IMR-90 (cell line): ENCODE measurements around the gene TAF8. TPM values are rescaled to one million over a fixed set of nuclear protein-coding genes. Genes with fewer than 3 reads are reported as not detected.

Source experiments
- ATAC-seq: fragments of 200-7000 bp; cut with Tn5 transposase; 2 replicates; pipeline ENCODE4 v1.9.1; 2020; ENCODE audit warnings: low read depth, mild to moderate bottlenecking, moderate library complexity
- BruUV-seq: library from RNA; stranded (reverse); fragments of 400-500 nt; replicated peaks from 2 replicates; lab custom pipeline; 2021; lab: Mats Ljungman, UMichigan
- CTCF ChIA-PET: fragments of 300-600 bp; formaldehyde crosslinking; extraction: SDS; loops from one replicate; lab custom pipeline; 2021; ENCODE audit warnings: antibody characterized with exemption; lab: Yijun Ruan, JAX
- POLR2A ChIA-PET: fragments of 300-600 bp; sonication (Branson Sonifier 250); formaldehyde crosslinking; loops from one replicate; lab custom pipeline; 2022; ENCODE audit warnings: antibody characterized with exemption; ENCODE audit not compliant: unreplicated experiment; lab: Charles Lee
- DNase-seq: peaks from one replicate; pipeline ENCODE4 v3.0.0; 2013
- H2AFZ ChIP-seq: replicated peaks from 2 replicates; pipeline ENCODE3; 2013; ENCODE audit warnings: low read length, mild to moderate bottlenecking; ENCODE audit not compliant: poor library complexity
- H2AK5ac ChIP-seq: 2 replicates; pipeline ENCODE4 v1.6.1; 2013; ENCODE audit warnings: low read depth, low read length, inconsistent platforms
- H2AK9ac ChIP-seq: replicated peaks from 2 replicates; pipeline ENCODE3; 2013; ENCODE audit warnings: mild to moderate bottlenecking, low read depth, low read length, moderate library complexity; ENCODE audit not compliant: poor library complexity
- H2BK120ac ChIP-seq: 2 replicates; pipeline ENCODE4 v1.6.1; 2013; ENCODE audit warnings: low read depth, low read length, inconsistent platforms
- H2BK15ac ChIP-seq: 3 replicates; pipeline ENCODE4 v1.6.1; 2013; ENCODE audit warnings: low read depth, low read length, inconsistent platforms
- H2BK20ac ChIP-seq: 2 replicates; pipeline ENCODE4 v1.6.1; 2013; ENCODE audit warnings: low read depth, mild to moderate bottlenecking, inconsistent platforms, low read length, moderate library complexity
- H2BK5ac ChIP-seq: 2 replicates; pipeline ENCODE4 v1.6.1; 2013; ENCODE audit warnings: mild to moderate bottlenecking, low read depth, low read length, inconsistent platforms; ENCODE audit not compliant: poor library complexity, severe bottlenecking
- H3K14ac ChIP-seq: replicated peaks from 2 replicates; pipeline ENCODE4 v1.6.1; 2013; ENCODE audit warnings: low read depth, low read length, inconsistent platforms
- H3K18ac ChIP-seq: 2 replicates; pipeline ENCODE4 v1.6.1; 2013; ENCODE audit warnings: low read depth, low read length, control low read depth
- H3K23ac ChIP-seq: 2 replicates; pipeline ENCODE4 v1.6.1; 2013; ENCODE audit warnings: low read depth, low read length, inconsistent platforms
- H3K27ac ChIP-seq: 2 replicates; pipeline ENCODE4 v1.5.1; 2013; ENCODE audit warnings: mild to moderate bottlenecking, control low read depth, low read length; ENCODE audit not compliant: insufficient read depth
- H3K27me3 ChIP-seq: 2 replicates; pipeline ENCODE4 v1.6.1; 2013; ENCODE audit warnings: low read length; ENCODE audit not compliant: control insufficient read depth, insufficient read depth
- H3K36me3 ChIP-seq: 2 replicates; pipeline ENCODE4 v1.6.1; 2013; ENCODE audit warnings: low read length, mixed read lengths; ENCODE audit not compliant: control insufficient read depth, insufficient read depth
- H3K4ac ChIP-seq: 2 replicates; pipeline ENCODE4 v1.6.1; 2013; ENCODE audit warnings: low read depth, low read length, inconsistent platforms
- H3K4me1 ChIP-seq: 2 replicates; pipeline ENCODE4 v1.6.1; 2013; ENCODE audit warnings: low read length, mixed read lengths; ENCODE audit not compliant: control insufficient read depth, insufficient read depth
- H3K4me2 ChIP-seq: 2 replicates; pipeline ENCODE4 v1.6.1; 2013; ENCODE audit warnings: low read depth, mild to moderate bottlenecking, control low read depth, low read length, moderate library complexity
- H3K4me3 ChIP-seq: 2 replicates; pipeline ENCODE4 v1.5.1; 2013; ENCODE audit warnings: low read depth, mild to moderate bottlenecking, control low read depth, low read length, moderate library complexity; ENCODE audit not compliant: insufficient read depth
- H3K56ac ChIP-seq: 2 replicates; pipeline ENCODE4 v1.6.1; 2013; ENCODE audit warnings: low read length, inconsistent platforms; ENCODE audit not compliant: insufficient read depth; ENCODE audit errors: extremely low read depth
- H3K79me1 ChIP-seq, 2 experiments: 2 replicates each; pipeline ENCODE4 v1.6.1; 2013; ENCODE audit warnings: low read length in 2 of 2, inconsistent platforms in 1 of 2, low read depth in 1 of 2
- H3K9ac ChIP-seq: 2 replicates; pipeline ENCODE4 v1.6.1; 2013; ENCODE audit warnings: low read depth, low read length, control low read depth
- H3K9me1 ChIP-seq: 2 replicates; pipeline ENCODE4 v1.6.1; 2013; ENCODE audit warnings: low read length, inconsistent platforms; ENCODE audit not compliant: insufficient read depth
- H3K9me3 ChIP-seq: 2 replicates; pipeline ENCODE4 v1.6.1; 2013; ENCODE audit warnings: low read length; ENCODE audit not compliant: control insufficient read depth, insufficient read depth
- H4K20me1 ChIP-seq: 2 replicates; pipeline ENCODE4 v1.6.1; 2013; ENCODE audit warnings: low read length, inconsistent platforms; ENCODE audit not compliant: insufficient read depth
- H4K5ac ChIP-seq: 2 replicates; pipeline ENCODE4 v1.6.1; 2013; ENCODE audit warnings: mild to moderate bottlenecking, low read depth, low read length, control low read depth
- H4K8ac ChIP-seq, 2 experiments: 2 replicates each; pipeline ENCODE4 v1.6.1; 2013; ENCODE audit warnings: low read depth in 2 of 2, low read length in 2 of 2, control low read depth in 1 of 2, inconsistent platforms in 1 of 2
- H4K91ac ChIP-seq: 2 replicates; pipeline ENCODE4 v1.6.1; 2013; ENCODE audit warnings: low read depth, low read length, inconsistent platforms; ENCODE audit not compliant: insufficient read depth
- BHLHE40 ChIP-seq: fragments of 150-350 bp; IDR thresholded peaks from 2 replicates; pipeline ENCODE4 v1.6.1; 2016; ENCODE audit warnings: mild to moderate bottlenecking, low read depth, low read length
- CEBPB ChIP-seq: IDR thresholded peaks from 2 replicates; pipeline ENCODE4 v1.6.1; 2012; ENCODE audit warnings: low read depth, low read length, improper control_type of control experiment
- CHD1 ChIP-seq: IDR thresholded peaks from 2 replicates; pipeline ENCODE4 v1.6.1; 2012; ENCODE audit warnings: low read depth, low read length, improper control_type of control experiment
- MXI1 ChIP-seq: IDR thresholded peaks from 2 replicates; pipeline ENCODE4 v1.6.1; 2012; ENCODE audit warnings: low read depth, mild to moderate bottlenecking, low read length, moderate library complexity, borderline replicate concordance
- NFE2L2 ChIP-seq: fragments of 150-350 bp; IDR thresholded peaks from 2 replicates; pipeline ENCODE4 v1.6.1; 2016; ENCODE audit warnings: low read depth, mild to moderate bottlenecking, low read length
- RAD21 ChIP-seq: IDR thresholded peaks from 2 replicates; pipeline ENCODE4 v1.6.1; 2012; ENCODE audit warnings: low read length, improper control_type of control experiment
- RCOR1 ChIP-seq: IDR thresholded peaks from 2 replicates; pipeline ENCODE4 v1.6.1; 2012; ENCODE audit warnings: mild to moderate bottlenecking, low read length, improper control_type of control experiment; ENCODE audit not compliant: insufficient replicate concordance
- RFX5 ChIP-seq: IDR thresholded peaks from 2 replicates; pipeline ENCODE4 v1.8.0; 2012; ENCODE audit warnings: low read depth, mild to moderate bottlenecking, low read length, moderate library complexity
- WGBS, 2 experiments: methylation state at CpG; one replicate each; pipeline versions ENCODE4 v1.1.5 to v1.1.7; 2013; ENCODE audit warnings: missing lambda C conversion rate in 2 of 2; ENCODE audit not compliant: insufficient read length in 1 of 2; ENCODE audit errors: extremely low coverage in 2 of 2; 5-methylcytosine and 5-hydroxymethylcytosine counted together
- dilution Hi-C: fragments of 300-500 bp; cut with HindIII; formaldehyde crosslinking; loops from one replicate; pipeline ENCODE4 v1.14.3; 2018; ENCODE audit warnings: low sequenced_read_pairs; ENCODE audit not compliant: unreplicated experiment
- in situ Hi-C: fragments of 300-500 bp; cut with MboI; formaldehyde crosslinking; loops from 3 replicates; pipeline ENCODE4 v1.14.3; 2019; ENCODE audit warnings: low sequenced_read_pairs, inconsistent platforms, mixed read lengths
- intact Hi-C: fragments of 100-400 bp; cut with micrococcal nuclease; formaldehyde crosslinking; loops from 2 replicates; pipeline ENCODE4 v1.10.0; 2022
- polyA plus RNA-seq, 3 experiments: library from polyadenylated mRNA; depleted of rRNA; stranded (reverse); fragments of >200 nt; gene quantifications; 2 replicates each; pipeline ENCODE4 v1.2.3, GENCODE V29; 2012; ENCODE audit warnings: low replicate concordance in 1 of 3
- total RNA-seq: library from RNA; depleted of rRNA; stranded (reverse); fragments of >200 nt; gene quantifications from 2 replicates; pipeline ENCODE4 v1.2.3, GENCODE V29; 2012
- TF ChIP-seq, protein P1 (sequence below): fragments of 150-350 bp; IDR thresholded peaks from 2 replicates; pipeline ENCODE4 v1.6.1; 2016; ENCODE audit warnings: low read depth, mild to moderate bottlenecking, low read length, moderate library complexity, borderline replicate concordance

The TAF8 gene
- total and polyA plus RNA-seq, 2 of the 4 experiments (the other 2 are of a cell fraction), result 14.3 to 22.8 TPM

DNA sequence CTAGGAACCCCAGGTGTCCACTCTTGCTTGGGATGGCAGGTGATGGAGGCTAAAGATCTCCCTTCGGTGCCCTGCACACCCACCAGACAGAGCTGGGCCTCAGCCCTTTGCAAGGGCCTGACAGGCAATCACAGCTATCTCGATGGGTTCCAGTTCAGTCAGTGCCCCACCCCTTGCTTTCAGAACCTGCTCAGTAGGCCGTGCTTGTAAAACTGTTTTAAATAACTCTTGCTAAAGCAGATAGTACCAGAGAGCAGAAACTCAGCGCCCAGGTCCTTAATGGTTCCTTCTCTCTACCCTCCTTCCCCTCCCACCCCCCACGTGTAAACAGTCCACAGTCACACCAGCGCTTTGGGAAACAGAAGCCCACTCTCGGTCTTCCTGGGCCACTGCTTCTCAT, 52.9 kb downstream of the TAF8 start:
- Histone ChIP-seq H2BK20ac (no peak overlapping the region), H2BK5ac (no peak overlapping the region), H3K56ac (no peak overlapping the region), H2AK9ac (no peak overlapping the region), H3K14ac (no peak overlapping the region), H3K4me2 (no peak overlapping the region), H3K27ac (no peak overlapping the region), H4K20me1 (no peaks in the 10 kb centered on the region), H3K79me1 (0 out of 4 replicates have a peak, but pooled peaks cover 0 to 4% of the 10 kb centered on the region in 2 experiments), H3K36me3 (no peaks in the 10 kb centered on the region; the same call in 1 of the 2 replicates), H4K5ac (no peak overlapping the region), H2BK15ac (no peak overlapping the region), H3K18ac (no peak overlapping the region), H2AFZ (no peak overlapping the region), H3K27me3 (no peaks in the 10 kb centered on the region), H3K9me1 (peaks cover 20% of the 10 kb centered on the region), H2AK5ac (no peak overlapping the region), H4K8ac (no peak overlapping the region), H3K4ac (no peak overlapping the region), H4K91ac (no peak overlapping the region), H3K9ac (no peak overlapping the region), H3K4me1 (peaks cover 18% of the 10 kb centered on the region), H2BK120ac (no peak overlapping the region), H3K9me3 (no peaks in the 10 kb centered on the region), H3K4me3 (no peak overlapping the region), H3K23ac (no peak overlapping the region)
- dilution Hi-C loops (no loop called here), in situ Hi-C loops (no loop called here), intact Hi-C loops (no loop called here)
- DNase-seq (no peak), ATAC-seq (no peak)
- ChIA-PET CTCF (no interaction called here), POLR2A (no interaction called here)
- WGBS, 2 experiments, result 100% methylated on average over 3 of the region's 7 CpGs; no CpG with 5 or more reads in 1 of the 2 experiments
- TF ChIP-seq CEBPB, result no peak
- TF ChIP-seq CHD1, result no peak
- no peak for TF ChIP-seq RCOR1
- TF ChIP-seq, protein P1, sequence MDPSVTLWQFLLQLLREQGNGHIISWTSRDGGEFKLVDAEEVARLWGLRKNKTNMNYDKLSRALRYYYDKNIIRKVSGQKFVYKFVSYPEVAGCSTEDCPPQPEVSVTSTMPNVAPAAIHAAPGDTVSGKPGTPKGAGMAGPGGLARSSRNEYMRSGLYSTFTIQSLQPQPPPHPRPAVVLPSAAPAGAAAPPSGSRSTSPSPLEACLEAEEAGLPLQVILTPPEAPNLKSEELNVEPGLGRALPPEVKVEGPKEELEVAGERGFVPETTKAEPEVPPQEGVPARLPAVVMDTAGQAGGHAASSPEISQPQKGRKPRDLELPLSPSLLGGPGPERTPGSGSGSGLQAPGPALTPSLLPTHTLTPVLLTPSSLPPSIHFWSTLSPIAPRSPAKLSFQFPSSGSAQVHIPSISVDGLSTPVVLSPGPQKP, result no peak
- no peak for TF ChIP-seq RFX5
- TF ChIP-seq BHLHE40, result no peak
- no peak for TF ChIP-seq RAD21
- TF ChIP-seq NFE2L2, result no peak
- no peak for TF ChIP-seq MXI1
- BruUV-seq, result no TSS peak
